NOMO-1 treated with DMSO at 0.1 percent for 48 hours (cell line): ENCODE measurements around the gene CCN6.
"Not testable (repeated sequence)": the region's sequence is repeated elsewhere in the genome, so short reads cannot be mapped to it uniquely, and the experiment has no call there.

Source experiments
- DNase-seq: peaks from one replicate; lab custom pipeline; 2025; ENCODE audit not compliant: unreplicated experiment; lab: John Stamatoyannopoulos, UW

Gene CCN6

GRCh38 chr6:112049026-112049799 is 4.7 kb upstream of the CCN6 start:
- DNase-seq: no peak

DNA sequence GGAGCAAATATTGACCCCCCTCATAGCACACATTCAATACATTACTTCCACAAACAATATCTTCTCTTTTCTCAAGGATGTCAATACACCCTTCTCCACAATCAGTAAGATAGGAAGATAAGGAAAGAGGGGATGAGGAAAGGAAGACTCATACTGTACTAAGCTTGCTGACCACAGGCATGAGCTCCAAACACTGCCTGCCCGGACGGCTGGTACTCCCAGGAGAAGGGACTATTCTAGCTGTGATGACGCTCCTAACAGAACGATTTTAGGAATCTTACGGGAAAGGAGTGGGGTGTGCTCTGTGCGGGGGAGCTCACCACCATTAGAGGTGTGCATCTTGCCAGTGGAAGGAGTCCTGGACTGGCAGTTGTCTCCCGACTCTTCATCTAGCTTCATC is 3.9 kb upstream of the CCN6 start:
- no peak for DNase-seq

GRCh38 chr6:112050429-112050828 is 3.5 kb upstream of the CCN6 start:
- DNase-seq: no peak

- DNase-seq: not testable (repeated sequence)
Measured at GRCh38 chr6:112051251-112051740, 2.6 kb upstream of the CCN6 start.

GRCh38 chr6:112054555-112055190 is 769 bp downstream of the CCN6 start:
- no peak for DNase-seq

- no peak for DNase-seq
Measured at GRCh38 chr6:112058243-112059032, 4.5 kb downstream of the CCN6 start.

DNA sequence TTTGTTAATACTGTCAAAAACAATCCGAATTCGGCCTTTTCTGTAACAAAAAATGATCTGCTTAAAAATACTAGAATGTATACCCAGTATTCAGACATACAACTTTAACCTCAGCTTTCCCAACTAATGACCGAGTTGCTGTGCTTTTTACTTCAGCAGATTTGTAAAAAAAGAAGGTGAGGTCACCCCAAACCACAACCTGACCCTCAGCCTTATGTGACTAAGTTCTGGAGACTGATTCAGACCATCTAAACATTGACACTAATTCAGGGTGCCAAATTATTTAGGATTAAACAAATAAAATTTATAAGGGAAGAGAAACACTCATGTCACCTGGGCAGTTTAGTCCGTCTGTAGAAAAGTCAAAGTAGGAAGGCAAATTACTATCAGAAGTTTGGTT is 7.7 kb downstream of the CCN6 start:
- DNase-seq: no peak

GRCh38 chr6:112062966-112063365 is 9.1 kb downstream of the CCN6 start:
- no peak for DNase-seq

- no peak for DNase-seq
Measured at GRCh38 chr6:112065426-112065986, 11.6 kb downstream of the CCN6 start.

GRCh38 chr6:112066606-112067005 is 12.7 kb downstream of the CCN6 start:
- DNase-seq: no peak

DNA sequence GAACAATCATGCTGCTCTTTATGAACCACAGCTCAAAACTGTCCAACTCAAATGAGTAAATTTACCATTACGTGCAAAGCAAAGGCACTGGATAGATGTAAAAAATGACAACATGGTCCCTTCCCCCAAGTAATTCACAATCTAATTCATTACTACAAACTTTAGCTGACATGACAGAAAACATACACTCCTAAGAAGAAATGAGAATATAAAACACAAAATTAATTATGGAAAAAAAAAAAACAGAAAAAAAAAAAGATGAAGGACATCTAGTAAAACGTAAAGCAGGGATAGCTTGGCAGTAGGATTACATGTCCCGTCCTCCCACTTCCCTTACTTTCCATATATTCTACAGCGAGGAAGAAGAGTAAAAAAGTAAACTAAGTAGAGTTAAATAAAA is 27.7 kb downstream of the CCN6 start:
- no peak for DNase-seq

GRCh38 chr6:112085286-112086065 is 31.6 kb downstream of the CCN6 start:
- DNase-seq: no peak

DNA sequence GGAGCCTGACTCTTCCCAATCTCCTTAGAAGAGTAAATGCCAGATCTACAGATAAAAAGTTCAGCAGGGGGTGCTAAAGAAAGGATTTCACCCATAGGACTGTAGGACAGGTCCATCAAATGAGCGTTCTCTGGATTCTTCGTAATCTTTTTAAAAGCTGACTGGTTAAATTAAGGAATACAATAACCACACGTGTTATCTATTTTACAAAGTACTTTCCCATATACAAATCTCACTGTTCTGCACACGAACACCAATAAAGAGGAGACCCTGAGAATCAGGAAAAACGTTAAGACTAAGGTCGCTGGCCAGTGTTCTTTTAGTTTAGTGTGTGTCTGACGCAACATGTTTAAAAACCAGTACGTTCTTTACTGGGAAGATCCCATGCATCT is 32.8 kb downstream of the CCN6 start:
- DNase-seq: peak; percentile 53

- peak; percentile 95 for DNase-seq
Measured at GRCh38 chr6:112087136-112087911, 33.4 kb downstream of the CCN6 start, which contains the start of the genes FAM229B and TUBE1. Gene FAM229B (plus strand): TSS chr6:112087591. CDS start chr6:112099284, 11,693 bp downstream. Gene TUBE1 (minus strand): TSS chr6:112087482. CDS start chr6:112087434, 48 bp downstream.

- DNase-seq: no peak
Measured at GRCh38 chr6:112087916-112088315, 34.0 kb downstream of the CCN6 start.

GRCh38 chr6:112096901-112097300 is 43.0 kb downstream of the CCN6 start:
- DNase-seq: no peak

GRCh38 chr6:112100561-112100960 is 46.7 kb downstream of the CCN6 start:
- DNase-seq: no peak

- DNase-seq: not testable (repeated sequence)
Measured at GRCh38 chr6:112106026-112106425, 52.1 kb downstream of the CCN6 start.

GRCh38 chr6:112106562-112106961 is 52.7 kb downstream of the CCN6 start:
- no peak for DNase-seq

GRCh38 chr6:112109262-112109661 is 55.4 kb downstream of the CCN6 start:
- DNase-seq: no peak
